ENCODE results near the gene PRSS57.

Gene PRSS57

DNA sequence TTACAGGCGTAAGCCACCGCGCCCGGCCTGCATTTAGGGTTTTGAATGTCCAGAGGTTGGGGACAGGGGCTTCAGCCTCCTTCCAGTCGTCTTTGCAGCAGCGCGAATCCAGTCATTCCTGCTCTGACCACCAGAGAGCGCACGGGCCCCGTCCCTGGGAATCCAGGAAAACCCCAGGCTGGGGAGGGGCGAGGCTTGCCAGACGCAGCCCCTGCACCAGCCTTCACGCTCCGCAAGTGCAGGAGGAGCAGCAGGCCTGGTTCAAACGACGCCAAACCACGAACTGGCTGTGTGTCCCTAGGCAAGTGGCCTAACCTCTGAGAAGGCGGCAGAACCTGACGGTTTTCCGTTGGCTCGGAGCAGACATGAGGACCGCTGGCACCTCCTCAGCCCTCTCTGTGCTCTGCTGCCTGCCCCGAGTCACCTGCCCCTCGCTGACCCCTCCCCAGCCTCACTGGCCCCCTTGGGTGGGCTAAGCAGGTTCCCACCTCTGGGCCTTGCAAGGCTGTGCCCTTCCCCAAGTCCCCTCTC lies 30.3 kb downstream of the PRSS57 start:
- TF ChIP-seq EZH2phosphoT487 (IDR thresholded peaks at IDR 0.05; ENCODE audit: borderline replicate concordance, low read length) = no peak
- TF ChIP-seq, protein P1, sequence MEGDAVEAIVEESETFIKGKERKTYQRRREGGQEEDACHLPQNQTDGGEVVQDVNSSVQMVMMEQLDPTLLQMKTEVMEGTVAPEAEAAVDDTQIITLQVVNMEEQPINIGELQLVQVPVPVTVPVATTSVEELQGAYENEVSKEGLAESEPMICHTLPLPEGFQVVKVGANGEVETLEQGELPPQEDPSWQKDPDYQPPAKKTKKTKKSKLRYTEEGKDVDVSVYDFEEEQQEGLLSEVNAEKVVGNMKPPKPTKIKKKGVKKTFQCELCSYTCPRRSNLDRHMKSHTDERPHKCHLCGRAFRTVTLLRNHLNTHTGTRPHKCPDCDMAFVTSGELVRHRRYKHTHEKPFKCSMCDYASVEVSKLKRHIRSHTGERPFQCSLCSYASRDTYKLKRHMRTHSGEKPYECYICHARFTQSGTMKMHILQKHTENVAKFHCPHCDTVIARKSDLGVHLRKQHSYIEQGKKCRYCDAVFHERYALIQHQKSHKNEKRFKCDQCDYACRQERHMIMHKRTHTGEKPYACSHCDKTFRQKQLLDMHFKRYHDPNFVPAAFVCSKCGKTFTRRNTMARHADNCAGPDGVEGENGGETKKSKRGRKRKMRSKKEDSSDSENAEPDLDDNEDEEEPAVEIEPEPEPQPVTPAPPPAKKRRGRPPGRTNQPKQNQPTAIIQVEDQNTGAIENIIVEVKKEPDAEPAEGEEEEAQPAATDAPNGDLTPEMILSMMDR (IDR thresholded peaks at IDR 0.05; ENCODE audit: low read depth, low read length, poor library complexity, severe bottlenecking) = peak; percentile 82
- no peaks in the 10 kb centered on the region for H3K27me3 ChIP-seq (ENCODE audit: control insufficient read depth, low read length)
- H3K9me2 ChIP-seq (replicated peaks; ENCODE audit: control insufficient read depth, low read length) = no peaks in the 10 kb centered on the region
- H3K36me3 ChIP-seq (ENCODE audit: control insufficient read depth, low read length) = peaks cover 26% of the 10 kb centered on the region
- no peak overlapping the region for H3K4me3 ChIP-seq (ENCODE audit: low read length)
- H3K4me2 ChIP-seq (ENCODE audit: low read length) = peak overlapping the region; percentile 31; the same call in 1 of the 2 replicates
- H3K9me3 ChIP-seq (ENCODE audit: control insufficient read depth, insufficient read depth, low read length) = no peaks in the 10 kb centered on the region
- peaks cover 32% of the 10 kb centered on the region for H3K4me1 ChIP-seq (ENCODE audit: control insufficient read depth, low read length)
- no peaks in the 10 kb centered on the region for H3F3A ChIP-seq (ENCODE audit: control insufficient read depth, insufficient read depth)
- H3K79me2 ChIP-seq (ENCODE audit: control insufficient read depth, low read length) = peaks cover 34% of the 10 kb centered on the region
- no peak overlapping the region for H3K27ac ChIP-seq (ENCODE audit: low read depth, low read length)
- H4K20me1 ChIP-seq (ENCODE audit: control insufficient read depth, insufficient read depth, low read depth, low read length) = peaks cover 10% of the 10 kb centered on the region

GRCh38 chr19:663682-664117 lies 31.6 kb downstream of the PRSS57 start:
- H3K9me2 ChIP-seq (replicated peaks; ENCODE audit: control insufficient read depth, low read length) = no peaks in the 10 kb centered on the region
- peak overlapping the region; percentile 88 for H3K4me3 ChIP-seq (ENCODE audit: low read length)
- TF ChIP-seq, protein P1 (IDR thresholded peaks at IDR 0.05; ENCODE audit: low read depth, low read length, poor library complexity, severe bottlenecking) = no peak
- TF ChIP-seq EZH2phosphoT487 (IDR thresholded peaks at IDR 0.05; ENCODE audit: borderline replicate concordance, low read length) = no peak
- H3K27me3 ChIP-seq (ENCODE audit: control insufficient read depth, low read length) = no peaks in the 10 kb centered on the region
- H3F3A ChIP-seq (ENCODE audit: control insufficient read depth, insufficient read depth) = no peaks in the 10 kb centered on the region
- H3K4me2 ChIP-seq (ENCODE audit: low read length) = peak overlapping the region; percentile 100
- no peaks in the 10 kb centered on the region for H3K9me3 ChIP-seq (ENCODE audit: control insufficient read depth, insufficient read depth, low read length)
- peaks cover 22% of the 10 kb centered on the region for H4K20me1 ChIP-seq (ENCODE audit: control insufficient read depth, insufficient read depth, low read depth, low read length)
- H3K4me1 ChIP-seq (ENCODE audit: control insufficient read depth, low read length) = peaks cover 34% of the 10 kb centered on the region
- H3K79me2 ChIP-seq (ENCODE audit: control insufficient read depth, low read length) = peaks cover 46% of the 10 kb centered on the region
- peaks cover 39% of the 10 kb centered on the region for H3K36me3 ChIP-seq (ENCODE audit: control insufficient read depth, low read length)
- peak overlapping the region; percentile 35; the same call in 1 of the 2 replicates for H3K27ac ChIP-seq (ENCODE audit: low read depth, low read length)

GRCh38 chr19:662962-663681 lies 32.1 kb downstream of the PRSS57 start, which contains the start of gene RNF126:
Gene RNF126 (minus strand): TSS chr19:663214. CDS start chr19:663121, 93 bp downstream.
- TF ChIP-seq, protein P1 (IDR thresholded peaks at IDR 0.05; ENCODE audit: low read depth, low read length, poor library complexity, severe bottlenecking) = no peak
- TF ChIP-seq EZH2phosphoT487 (IDR thresholded peaks at IDR 0.05; ENCODE audit: borderline replicate concordance, low read length) = no peak
- no peaks in the 10 kb centered on the region for H3F3A ChIP-seq (ENCODE audit: control insufficient read depth, insufficient read depth)
- H3K9me2 ChIP-seq (replicated peaks; ENCODE audit: control insufficient read depth, low read length) = no peaks in the 10 kb centered on the region
- peaks cover 27% of the 10 kb centered on the region for H4K20me1 ChIP-seq (ENCODE audit: control insufficient read depth, insufficient read depth, low read depth, low read length)
- peaks cover 52% of the 10 kb centered on the region for H3K79me2 ChIP-seq (ENCODE audit: control insufficient read depth, low read length)
- H3K4me2 ChIP-seq (ENCODE audit: low read length) = peak within 1 kb of the TSS; percentile 100
- peak within 1 kb of the TSS; percentile 88 for H3K4me3 ChIP-seq (ENCODE audit: low read length)
- no peaks in the 10 kb centered on the region for H3K27me3 ChIP-seq (ENCODE audit: control insufficient read depth, low read length)
- H3K9me3 ChIP-seq (ENCODE audit: control insufficient read depth, insufficient read depth, low read length) = no peaks in the 10 kb centered on the region
- peaks cover 34% of the 10 kb centered on the region for H3K4me1 ChIP-seq (ENCODE audit: control insufficient read depth, low read length)
- H3K36me3 ChIP-seq (ENCODE audit: control insufficient read depth, low read length) = peaks cover 45% of the 10 kb centered on the region
- H3K27ac ChIP-seq (ENCODE audit: low read depth, low read length) = peak within 1 kb of the TSS; percentile 64
